GM12892 (cell line): Measurements from ENCODE around the gene OR8B4.

ENCODE experiments used
- POLR2A ChIP-seq: IDR thresholded peaks from 2 replicates; pipeline ENCODE4 v1.6.1; 2011; ENCODE audit warnings: low read depth, low read length, control low read depth
- POLR2AphosphoS5 ChIP-seq: IDR thresholded peaks from 2 replicates; pipeline ENCODE4 v1.6.1; 2011; ENCODE audit warnings: low read depth, low read length, control low read depth
- TAF1 ChIP-seq: IDR thresholded peaks from 2 replicates; pipeline ENCODE4 v1.6.1; 2011; ENCODE audit warnings: low read depth, mild to moderate bottlenecking, control low read depth, low read length, borderline replicate concordance

GRCh38 chr11:124445646-124446150, 21.0 kb upstream of the OR8B4 start, which contains the start of gene OR8B8:
- TF ChIP-seq TAF1 (no peak), POLR2AphosphoS5 (no peak), POLR2A (no peak)
